Measurements from ENCODE around the gene ETS1.

DNA sequence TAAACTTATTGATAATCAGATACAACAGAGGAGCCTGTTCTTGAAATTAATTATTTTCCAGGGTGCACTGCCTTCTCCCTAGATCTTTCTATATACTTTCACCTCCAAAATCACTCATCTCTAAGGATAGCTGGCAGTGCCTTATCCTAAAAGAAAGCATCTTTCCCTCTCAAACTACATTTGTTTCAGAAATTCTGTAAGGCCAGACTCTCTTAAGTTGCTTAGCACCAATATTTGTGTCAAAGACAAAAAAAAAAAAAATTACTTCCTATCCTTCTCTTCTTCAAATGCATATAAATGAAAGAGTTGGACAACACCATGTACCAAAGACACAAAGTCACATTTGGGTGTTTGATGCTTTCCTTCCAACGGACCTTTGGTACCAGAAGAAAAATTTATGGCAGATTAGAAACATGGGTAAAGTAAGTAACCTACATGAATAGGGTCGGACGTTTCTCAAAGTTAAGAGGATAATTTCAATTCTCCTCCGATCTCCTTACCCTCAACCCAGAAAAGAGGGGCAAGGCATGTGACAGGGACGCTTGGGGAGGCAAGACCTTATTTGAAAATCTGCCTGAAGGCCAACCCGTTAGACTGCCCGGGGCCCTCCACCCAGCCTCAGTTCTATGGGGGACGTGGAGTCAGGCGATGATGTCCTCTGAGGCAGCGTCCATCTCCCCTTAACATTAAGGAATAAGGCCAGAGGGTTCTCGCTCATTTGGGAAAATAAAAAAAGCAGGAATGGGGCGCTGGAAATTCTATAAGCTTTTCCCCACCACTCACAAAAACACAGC is 66.3 kb downstream of the ETS1 start:
- TF ChIP-seq TAF1 (IDR thresholded peaks at IDR 0.05; ENCODE audit: borderline replicate concordance, insufficient read depth, low read length) = no peak
- no peak for TF ChIP-seq SIN3A (IDR thresholded peaks at IDR 0.05; ENCODE audit: borderline replicate concordance, insufficient read depth, low read length)
